Mucosa of descending colon (tissue), 3 donors: Measurements from ENCODE around the gene CPB2. TPM values are rescaled to one million over a fixed set of nuclear protein-coding genes. Genes with fewer than 3 reads are reported as not detected.

Experiments used
- ATAC-seq: fragments of 200-7000 bp; cut with Tn5 transposase; one replicate; pipeline ENCODE4 v1.9.1; 2020; ENCODE audit warnings: mild to moderate bottlenecking, moderate library complexity
- DNase-seq, 3 donors: peaks; one replicate each; pipeline ENCODE4 v3.0.0-alpha.2; 2020
- H3K36me3 ChIP-seq: fragments of 200-600 bp; one replicate; pipeline ENCODE4 v1.8.0; 2021; ENCODE audit warnings: low read depth, mild to moderate bottlenecking
- H3K4me1 ChIP-seq: fragments of 200-600 bp; one replicate; pipeline ENCODE4 v1.8.0; 2021; ENCODE audit warnings: low read depth, mild to moderate bottlenecking
- H3K4me3 ChIP-seq: fragments of 200-600 bp; one replicate; pipeline ENCODE4 v1.8.0; 2021; ENCODE audit warnings: mild to moderate bottlenecking
- H3K9me3 ChIP-seq: fragments of 200-600 bp; one replicate; pipeline ENCODE4 v1.8.0; 2021; ENCODE audit warnings: mild to moderate bottlenecking
- intact Hi-C, 2 donors: fragments of 100-400 bp; cut with DNase I in 1 of 2; cut with micrococcal nuclease in 1 of 2; formaldehyde crosslinking; loops; one replicate each; pipeline versions ENCODE4 v1.11.0 to v1.11.1; 2022; cut with DNase I, micrococcal nuclease
- total RNA-seq, 3 donors: library from RNA; stranded (reverse); fragmentation: NEBNext Ultra II Directional in 2 of 3; extraction: Animal tissue kit (Norgen Biotek cat#: 25700) in 2 of 3; gene quantifications; one replicate each; pipeline versions ENCODE4 v1.2.1 to v1.2.4, GENCODE V29; 2021 to 2023
- TF ChIP-seq, protein P1 (sequence below): fragments of 200-600 bp; IDR thresholded peaks from one replicate; pipeline ENCODE4 v1.8.0; 2022; ENCODE audit warnings: antibody characterized with exemption, mild to moderate bottlenecking
- donor health status: DM: no; HTN: no; CAD: no; lungs with moderate emphysema.
- donor health status: DM: no; HTN: no; CAD: no.
- donor health status: DM: no; HTN: yes; CAD: no.

Gene CPB2
- total RNA-seq, 3 donors from 2014 or later: not detected

DNA sequence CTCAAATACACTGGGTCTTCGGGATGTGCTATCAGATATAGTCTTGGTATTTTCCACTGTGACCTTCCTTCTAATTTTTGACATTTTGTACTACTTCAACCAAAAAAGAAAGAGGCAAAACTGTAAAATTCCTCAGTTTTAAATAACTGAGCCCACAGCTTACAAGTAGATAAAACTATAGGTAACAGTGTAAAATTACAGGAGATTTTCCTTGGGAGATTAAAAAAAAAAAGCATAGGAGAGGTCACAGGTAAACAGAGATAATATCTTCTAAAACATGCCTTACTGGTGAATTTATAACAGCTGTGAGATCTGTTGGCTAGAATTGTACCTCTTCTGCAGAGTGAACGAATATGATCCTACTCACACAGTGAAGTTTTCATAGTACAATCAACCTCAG is 59.4 kb downstream of the CPB2 start:
- TF ChIP-seq, protein P1, sequence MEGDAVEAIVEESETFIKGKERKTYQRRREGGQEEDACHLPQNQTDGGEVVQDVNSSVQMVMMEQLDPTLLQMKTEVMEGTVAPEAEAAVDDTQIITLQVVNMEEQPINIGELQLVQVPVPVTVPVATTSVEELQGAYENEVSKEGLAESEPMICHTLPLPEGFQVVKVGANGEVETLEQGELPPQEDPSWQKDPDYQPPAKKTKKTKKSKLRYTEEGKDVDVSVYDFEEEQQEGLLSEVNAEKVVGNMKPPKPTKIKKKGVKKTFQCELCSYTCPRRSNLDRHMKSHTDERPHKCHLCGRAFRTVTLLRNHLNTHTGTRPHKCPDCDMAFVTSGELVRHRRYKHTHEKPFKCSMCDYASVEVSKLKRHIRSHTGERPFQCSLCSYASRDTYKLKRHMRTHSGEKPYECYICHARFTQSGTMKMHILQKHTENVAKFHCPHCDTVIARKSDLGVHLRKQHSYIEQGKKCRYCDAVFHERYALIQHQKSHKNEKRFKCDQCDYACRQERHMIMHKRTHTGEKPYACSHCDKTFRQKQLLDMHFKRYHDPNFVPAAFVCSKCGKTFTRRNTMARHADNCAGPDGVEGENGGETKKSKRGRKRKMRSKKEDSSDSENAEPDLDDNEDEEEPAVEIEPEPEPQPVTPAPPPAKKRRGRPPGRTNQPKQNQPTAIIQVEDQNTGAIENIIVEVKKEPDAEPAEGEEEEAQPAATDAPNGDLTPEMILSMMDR: no peak
- intact Hi-C loops: loop anchor here in 1 of 2 donors (10.0 kb wide), 1 partner anchor 681 kb away; no protein-coding TSS in a partner anchor
- ATAC-seq: no peak
- no peak overlapping the region for H3K4me3 ChIP-seq
- H3K9me3 ChIP-seq: no peaks in the 10 kb centered on the region
- no peaks in the 10 kb centered on the region for H3K4me1 ChIP-seq
- no peaks in the 10 kb centered on the region for H3K36me3 ChIP-seq
- no peak for DNase-seq

DNA sequence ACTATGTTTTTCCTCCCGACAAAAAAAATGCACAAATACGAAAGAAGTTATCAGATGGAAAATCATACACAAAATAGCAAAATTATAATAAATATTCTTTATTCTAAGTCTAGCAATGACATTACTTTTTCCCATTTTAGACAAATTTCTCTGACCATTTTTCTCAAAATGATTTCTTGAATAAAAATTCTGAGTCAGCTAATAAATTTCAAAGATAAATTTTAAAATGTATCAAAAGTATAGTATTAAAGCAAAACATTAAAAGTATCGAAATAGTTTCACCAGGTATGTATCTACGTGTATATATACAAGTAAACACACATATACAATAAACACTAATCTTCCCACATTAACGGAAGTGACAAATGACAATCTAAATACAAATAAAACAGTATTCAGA is 61.2 kb downstream of the CPB2 start:
- no peak for DNase-seq
- no peaks in the 10 kb centered on the region for H3K36me3 ChIP-seq
- intact Hi-C loops: loop anchor here in 1 of 2 donors (10.0 kb wide), 1 partner anchor 679 kb away; no protein-coding TSS in a partner anchor
- ATAC-seq: no peak
- H3K9me3 ChIP-seq: no peaks in the 10 kb centered on the region
- TF ChIP-seq, protein P1: no peak
- no peaks in the 10 kb centered on the region for H3K4me1 ChIP-seq
- no peak overlapping the region for H3K4me3 ChIP-seq

DNA sequence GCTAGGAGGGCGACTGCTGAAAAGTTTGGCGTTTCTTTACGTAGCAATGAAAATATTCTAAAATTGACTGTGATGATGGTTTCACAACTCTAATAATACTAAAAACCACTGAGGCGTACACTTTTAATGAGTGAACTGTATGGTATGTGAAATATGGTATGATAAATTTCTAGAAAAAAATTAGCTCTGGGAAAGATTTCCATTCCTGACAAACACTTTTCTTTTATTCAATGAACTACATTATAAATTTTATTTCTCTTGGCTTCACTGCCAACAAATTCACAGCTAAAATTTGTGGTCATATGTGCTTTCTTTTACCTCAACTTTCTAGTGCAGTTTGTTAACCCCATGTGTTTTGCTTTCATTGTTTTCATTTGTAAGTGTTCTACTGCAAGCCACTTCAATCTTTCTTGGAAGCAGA is 63.4 kb downstream of the CPB2 start:
- H3K4me1 ChIP-seq: no peaks in the 10 kb centered on the region
- no peaks in the 10 kb centered on the region for H3K36me3 ChIP-seq
- TF ChIP-seq, protein P1: no peak
- intact Hi-C loops: loop anchor here in 1 of 2 donors (10.0 kb wide), 1 partner anchor 677 kb away; no protein-coding TSS in a partner anchor
- H3K4me3 ChIP-seq: no peak overlapping the region
- no peak for ATAC-seq
- no peak for DNase-seq
- H3K9me3 ChIP-seq: no peaks in the 10 kb centered on the region

DNA sequence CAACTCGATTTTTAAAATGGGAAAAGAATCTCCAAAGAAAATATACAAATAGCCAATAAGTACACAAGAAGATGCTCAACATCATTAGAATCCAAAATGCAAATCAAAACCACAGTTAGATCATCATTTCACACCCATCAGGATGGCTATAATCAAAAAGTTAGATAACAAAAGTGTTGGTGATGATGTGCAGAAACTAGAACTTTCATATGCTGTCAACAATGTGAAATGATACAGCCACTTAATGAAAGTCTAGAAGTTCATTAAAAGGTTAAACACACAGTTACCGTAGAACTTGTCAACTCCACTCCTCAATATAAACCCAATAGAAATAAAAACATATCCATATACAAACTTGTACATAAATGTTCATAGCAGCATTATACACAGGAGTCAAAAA is 64.1 kb downstream of the CPB2 start:
- no peaks in the 10 kb centered on the region for H3K36me3 ChIP-seq
- H3K9me3 ChIP-seq: no peaks in the 10 kb centered on the region
- no peak overlapping the region for H3K4me3 ChIP-seq
- no peak for DNase-seq
- intact Hi-C loops: loop anchor here in 1 of 2 donors (10.0 kb wide), 1 partner anchor 676 kb away; no protein-coding TSS in a partner anchor
- TF ChIP-seq, protein P1: no peak
- no peak for ATAC-seq
- H3K4me1 ChIP-seq: no peaks in the 10 kb centered on the region

DNA sequence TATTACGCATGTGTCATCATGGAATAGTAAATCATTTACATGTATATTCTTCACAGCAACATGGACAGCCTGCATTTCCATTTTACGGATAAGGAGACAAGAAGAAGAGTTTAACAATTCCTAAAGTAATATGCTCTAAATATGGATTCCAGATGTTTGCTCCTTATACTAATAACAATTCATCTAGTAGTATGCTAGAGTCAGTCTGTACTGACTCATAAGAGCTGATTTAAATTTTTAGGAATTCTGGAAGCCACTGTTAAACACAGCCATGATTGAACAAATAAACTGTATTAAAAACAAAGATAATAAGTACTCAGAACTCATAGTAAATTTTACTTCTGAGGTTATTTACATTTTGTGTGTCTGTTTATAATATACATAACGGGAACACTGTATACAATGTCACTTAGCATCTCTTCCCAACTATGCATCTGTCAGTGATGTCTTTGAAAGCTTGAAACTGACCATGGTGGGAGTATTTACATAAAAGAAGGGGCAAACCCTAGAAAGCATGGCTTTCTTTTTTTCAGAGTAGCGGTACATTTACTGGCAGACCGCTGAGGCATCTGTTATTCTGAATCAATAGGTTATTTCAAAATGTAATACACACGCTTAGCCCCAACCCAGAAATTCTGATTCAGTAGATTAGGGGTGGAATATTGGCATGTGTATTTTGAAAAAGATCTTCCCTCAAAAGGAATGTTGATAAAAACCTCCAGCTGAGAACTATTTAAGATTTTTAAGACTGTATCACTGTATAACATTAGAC is 65.2 kb downstream of the CPB2 start:
- H3K9me3 ChIP-seq: no peaks in the 10 kb centered on the region
- TF ChIP-seq, protein P1: no peak
- DNase-seq (no peak), ATAC-seq (no peak)
- intact Hi-C loops: loop anchor here in 1 of 2 donors (10.0 kb wide), 1 partner anchor 675 kb away; no protein-coding TSS in a partner anchor
- H3K4me3 ChIP-seq: no peak overlapping the region
- H3K4me1 ChIP-seq: no peaks in the 10 kb centered on the region
- H3K36me3 ChIP-seq: no peaks in the 10 kb centered on the region
